Neural cell (in vitro differentiated cells): ENCODE measurements around the gene COG6. TPM values are rescaled to one million over a fixed set of nuclear protein-coding genes. Genes with fewer than 3 reads are reported as not detected.
A peak's percentile ranks its signal among the peaks of the same experiment; 100 is the strongest.

Experiments
- H2AFZ ChIP-seq: fragments of 200-600, 300-800 bp; sonication (generic), shearing (Covaris generic); 2 replicates; pipeline ENCODE4 v1.6.0; 2014; ENCODE audit warnings: low read depth, mild to moderate bottlenecking, antibody characterized with exemption, low read length, moderate library complexity
- H3F3A ChIP-seq: fragments of 200-600 bp; shearing (Covaris generic); 2 replicates; pipeline ENCODE4 v1.6.1; 2016; ENCODE audit warnings: mild to moderate bottlenecking, moderate library complexity, mixed read lengths, antibody characterized with exemption, low read length; ENCODE audit not compliant: insufficient read depth, poor library complexity, severe bottlenecking
- H3K27ac ChIP-seq: fragments of 200-600, 300-800 bp; sonication (generic), shearing (Covaris generic); 2 replicates; pipeline ENCODE4 v1.5.1; 2014; ENCODE audit warnings: mild to moderate bottlenecking, low read length, moderate library complexity
- H3K27me3 ChIP-seq: fragments of 300-800, 200-600 bp; sonication (generic), shearing (Covaris generic); 2 replicates; pipeline ENCODE4 v1.6.0; 2014; ENCODE audit warnings: mild to moderate bottlenecking, low read depth, low read length, moderate library complexity; ENCODE audit not compliant: insufficient read depth
- H3K36me3 ChIP-seq: fragments of 300-800, 200-600 bp; sonication (generic), shearing (Covaris generic); 2 replicates; pipeline ENCODE4 v1.5.1; 2014; ENCODE audit warnings: mild to moderate bottlenecking, antibody characterized with exemption, low read length, moderate library complexity; ENCODE audit not compliant: insufficient read depth
- H3K4me2 ChIP-seq: fragments of 300-800, 200-600 bp; sonication (generic), shearing (Covaris generic); 2 replicates; pipeline ENCODE4 v1.6.0; 2014; ENCODE audit warnings: mild to moderate bottlenecking, low read length
- H3K4me3 ChIP-seq: fragments of 300-800, 200-600 bp; sonication (generic), shearing (Covaris generic); 2 replicates; pipeline ENCODE4 v1.5.1; 2014; ENCODE audit warnings: mild to moderate bottlenecking, low read length, moderate library complexity
- H3K79me2 ChIP-seq: fragments of 200-600 bp; shearing (Covaris generic); replicated peaks from 2 replicates; pipeline ENCODE4 v1.6.0; 2014; ENCODE audit warnings: mild to moderate bottlenecking, low read length, moderate library complexity; ENCODE audit not compliant: insufficient read depth
- H3K9ac ChIP-seq: fragments of 300-800, 200-600 bp; sonication (generic), shearing (Covaris generic); 2 replicates; pipeline ENCODE4 v1.6.1; 2016; ENCODE audit warnings: mild to moderate bottlenecking, low read length, mixed read lengths
- H3K9me2 ChIP-seq: fragments of 200-600 bp; shearing (Covaris generic); 2 replicates; pipeline ENCODE4 v1.6.1; 2016; ENCODE audit warnings: mild to moderate bottlenecking, low read length, mixed read lengths; ENCODE audit not compliant: insufficient read depth
- H3K9me3 ChIP-seq: fragments of 200-600, 300-800 bp; sonication (generic), shearing (Covaris generic); 2 replicates; pipeline ENCODE4 v1.6.1; 2016; ENCODE audit warnings: mild to moderate bottlenecking, mixed run types, low read length, moderate library complexity, mixed read lengths
- H4K20me1 ChIP-seq: fragments of 200-600 bp; shearing (Covaris generic); 2 replicates; pipeline ENCODE4 v1.6.1; 2016; ENCODE audit warnings: mild to moderate bottlenecking, mixed run types; ENCODE audit not compliant: insufficient read depth
- CTCF ChIP-seq: fragments of 450-650 bp; IDR thresholded peaks from 2 replicates; pipeline ENCODE4 v1.5.1; 2014; ENCODE audit warnings: antibody characterized with exemption, mild to moderate bottlenecking, moderate library complexity; ENCODE audit not compliant: poor library complexity, severe bottlenecking
- EP300 ChIP-seq: fragments of 450-650 bp; conservative IDR thresholded peaks from 2 replicates; pipeline ENCODE4 v1.6.1; 2014; ENCODE audit warnings: antibody characterized with exemption, mild to moderate bottlenecking, moderate library complexity; ENCODE audit not compliant: poor library complexity, severe bottlenecking
- EZH2 ChIP-seq: fragments of 200-600, 300-800 bp; shearing (Covaris generic), sonication (generic); IDR thresholded peaks from 2 replicates; pipeline ENCODE4 v1.6.1; 2014; ENCODE audit warnings: antibody characterized with exemption, low read length, borderline replicate concordance, mild to moderate bottlenecking; ENCODE audit not compliant: insufficient read depth, poor library complexity, severe bottlenecking
- MXI1 ChIP-seq: fragments of 450-650 bp; conservative IDR thresholded peaks from 2 replicates; pipeline ENCODE4 v1.6.1; 2014; ENCODE audit warnings: antibody characterized with exemption, mild to moderate bottlenecking; ENCODE audit not compliant: poor library complexity, severe bottlenecking
- POLR2AphosphoS5 ChIP-seq: IDR thresholded peaks from 2 replicates; pipeline ENCODE4 v1.6.1; 2012
- RAD21 ChIP-seq: fragments of 450-650 bp; conservative IDR thresholded peaks from 2 replicates; pipeline ENCODE4 v1.6.1; 2014; ENCODE audit warnings: antibody characterized with exemption, mild to moderate bottlenecking, moderate library complexity
- REST ChIP-seq: IDR thresholded peaks from 2 replicates; pipeline ENCODE4 v1.6.1; 2012; ENCODE audit warnings: borderline replicate concordance
- SMC3 ChIP-seq: fragments of 450-650 bp; conservative IDR thresholded peaks from 2 replicates; pipeline ENCODE4 v1.6.1; 2014; ENCODE audit warnings: antibody characterized with exemption, mild to moderate bottlenecking, moderate library complexity; ENCODE audit not compliant: poor library complexity
- TAF1 ChIP-seq: IDR thresholded peaks from 2 replicates; pipeline ENCODE4 v1.6.1; 2012; ENCODE audit warnings: low read depth
- polyA plus RNA-seq: library from polyadenylated mRNA; depleted of rRNA; stranded (reverse); fragments of >200 nt; gene quantifications from 2 replicates; pipeline ENCODE4 v1.2.3, GENCODE V29; 2014

Gene COG6
- polyA plus RNA-seq, 1 donor from 2014 or later: 23.1 TPM

GRCh38 chr13:39783051-39783450 lies 127.6 kb downstream of the COG6 start:
- H2AFZ ChIP-seq: no peak overlapping the region
- no peak overlapping the region for H3K4me2 ChIP-seq
- no peaks in the 10 kb centered on the region for H3K9me3 ChIP-seq
- no peak overlapping the region for H3K9ac ChIP-seq
- no peaks in the 10 kb centered on the region for H3K79me2 ChIP-seq
- H3K9me2 ChIP-seq: no peaks in the 10 kb centered on the region
- peak; percentile 64 for TF ChIP-seq CTCF
- peak; percentile 74 for TF ChIP-seq SMC3
- peak; percentile 72 for TF ChIP-seq RAD21
- TF ChIP-seq TAF1: no peak
- no peak for TF ChIP-seq REST
- H3K4me3 ChIP-seq: no peak overlapping the region
- H3F3A ChIP-seq: no peaks in the 10 kb centered on the region
- H4K20me1 ChIP-seq: no peaks in the 10 kb centered on the region
- no peak overlapping the region for H3K27ac ChIP-seq
- no peaks in the 10 kb centered on the region for H3K27me3 ChIP-seq
- H3K36me3 ChIP-seq: no peaks in the 10 kb centered on the region

GRCh38 chr13:39784347-39784746 lies 128.9 kb downstream of the COG6 start:
- Histone ChIP-seq H3K9me2 (no peaks in the 10 kb centered on the region), H3K4me3 (no peak overlapping the region), H4K20me1 (no peaks in the 10 kb centered on the region), H3F3A (no peaks in the 10 kb centered on the region), H3K36me3 (no peaks in the 10 kb centered on the region), H3K4me2 (no peak overlapping the region), H2AFZ (no peak overlapping the region), H3K9ac (no peak overlapping the region), H3K9me3 (no peaks in the 10 kb centered on the region), H3K27me3 (no peaks in the 10 kb centered on the region), H3K79me2 (no peaks in the 10 kb centered on the region), H3K27ac (no peak overlapping the region)
- TF ChIP-seq MXI1: no peak
- TF ChIP-seq EZH2: no peak
- no peak for TF ChIP-seq POLR2AphosphoS5
- TF ChIP-seq EP300: no peak
- TF ChIP-seq CTCF: no peak
- no peak for TF ChIP-seq REST
- TF ChIP-seq RAD21: no peak
- TF ChIP-seq SMC3: no peak
- no peak for TF ChIP-seq TAF1
